Esophagus squamous epithelium (tissue), 4 donors: Measurements from ENCODE around the gene DCAF8.

ENCODE experiments used
- CTCF ChIP-seq, 6 experiments: fragments of 450-650 bp in 4 of 6; fragments of 200-600 bp in 2 of 6; sonication (generic) in 2 of 6; IDR thresholded peaks; one replicate each; pipeline ENCODE4 v1.5.1; 2016 to 2019; ENCODE audit warnings: antibody characterized with exemption in 6 of 6, mild to moderate bottlenecking in 4 of 6, moderate library complexity in 4 of 6
- POLR2A ChIP-seq, 4 donors: fragments of 450-650 bp; IDR thresholded peaks; one replicate each; pipeline ENCODE4 v1.6.1; 2017; ENCODE audit warnings: antibody characterized with exemption in 4 of 4, mild to moderate bottlenecking in 4 of 4, moderate library complexity in 3 of 4

- no peak for TF ChIP-seq CTCF (IDR thresholded peaks at IDR 0.05)
- no peak for TF ChIP-seq POLR2A (IDR thresholded peaks at IDR 0.05)
These were observed 56.3 kb downstream of the DCAF8 start for GRCh38 chr1:160206036-160206389.
